H1 (cell line): ENCODE data around the gene STX7. TPM values are rescaled to one million over a fixed set of nuclear protein-coding genes. Genes with fewer than 3 reads are reported as not detected.
"Not testable (repeated sequence)": the region's sequence is repeated elsewhere in the genome, so short reads cannot be mapped to it uniquely, and the experiment has no call there.

Experiments used
- CTCF ChIA-PET: fragments of 300-600 bp; sonication (Branson Sonifier 250); formaldehyde crosslinking; loops from one replicate; lab custom pipeline; 2021; ENCODE audit not compliant: partially characterized antibody; lab: Charles Lee
- POLR2A ChIA-PET: fragments of 300-600 bp; sonication (Branson Sonifier 250); formaldehyde crosslinking; loops from one replicate; lab custom pipeline; 2021; ENCODE audit warnings: inconsistent platforms; ENCODE audit not compliant: partially characterized antibody; lab: Charles Lee
- DNase-seq, 2 experiments: peaks; one replicate each; pipeline versions ENCODE4 v3.0.0 to v3.0.0-alpha.2; 2010 to 2022; ENCODE audit warnings: low spot score in 2 of 2, low read depth in 1 of 2, mixed read lengths in 1 of 2
- FAIRE-seq: peaks from 2 replicates; lab custom pipeline; 2011; peaks lifted over from hg19 to GRCh38; lab: Jason Lieb, UNC
- H2AFZ ChIP-seq: 2 replicates; pipeline ENCODE4 v1.8.1; 2012; ENCODE audit warnings: low read length, inconsistent platforms
- H2AK5ac ChIP-seq: 2 replicates; pipeline ENCODE4 v1.6.1; 2013; ENCODE audit warnings: low read depth, low read length
- H2BK120ac ChIP-seq: replicated peaks from 2 replicates; pipeline ENCODE3; 2013; ENCODE audit warnings: low read depth, low read length, inconsistent platforms
- H2BK12ac ChIP-seq: 2 replicates; pipeline ENCODE4 v1.6.1; 2013; ENCODE audit warnings: low read depth, low read length
- H2BK15ac ChIP-seq: 2 replicates; pipeline ENCODE4 v1.6.1; 2013; ENCODE audit warnings: low read length
- H2BK20ac ChIP-seq: 2 replicates; pipeline ENCODE4 v1.6.1; 2013; ENCODE audit warnings: low read length
- H2BK5ac ChIP-seq: 2 replicates; pipeline ENCODE4 v1.6.1; 2013; ENCODE audit warnings: low read depth, low read length
- H3K14ac ChIP-seq: 2 replicates; pipeline ENCODE4 v1.6.1; 2013; ENCODE audit warnings: inconsistent platforms; ENCODE audit not compliant: insufficient read length
- H3K18ac ChIP-seq: 2 replicates; pipeline ENCODE4 v1.6.1; 2013; ENCODE audit warnings: low read length; ENCODE audit errors: extremely low read depth
- H3K23ac ChIP-seq: 2 replicates; pipeline ENCODE4 v1.6.1; 2013; ENCODE audit warnings: inconsistent platforms; ENCODE audit not compliant: insufficient read length
- H3K23me2 ChIP-seq: 2 replicates; pipeline ENCODE4 v1.6.1; 2013; ENCODE audit warnings: low read depth, low read length
- H3K27ac ChIP-seq: 2 replicates; pipeline ENCODE4 v1.6.1; 2011; ENCODE audit warnings: low read depth, low read length, inconsistent platforms
- H3K27me3 ChIP-seq, 4 experiments: replicated peaks in 1 of 4; 1 replicate in 1 of 4; 2 replicates in 3 of 4; pipeline versions ENCODE4 v1.6.1 to v1.8.1; 2011 to 2013; ENCODE audit warnings: low read length in 3 of 4, mild to moderate bottlenecking in 3 of 4, inconsistent platforms in 2 of 4, mixed read lengths in 2 of 4, moderate library complexity in 1 of 4; ENCODE audit not compliant: control insufficient read depth in 3 of 4, insufficient read depth in 3 of 4; ENCODE audit errors: extremely low read depth in 1 of 4
- H3K36me3 ChIP-seq, 4 experiments: 2 replicates each; pipeline versions ENCODE4 v1.6.1 to v1.8.1; 2011 to 2013; ENCODE audit warnings: mild to moderate bottlenecking in 4 of 4, low read length in 3 of 4, moderate library complexity in 2 of 4, control low read depth in 1 of 4, inconsistent platforms in 1 of 4; ENCODE audit not compliant: insufficient read depth in 4 of 4, control insufficient read depth in 2 of 4
- H3K4ac ChIP-seq: replicated peaks from 2 replicates; pipeline ENCODE3; 2013; ENCODE audit warnings: low read length, low read depth, mixed read lengths, inconsistent platforms; ENCODE audit not compliant: insufficient read length
- H3K4me1 ChIP-seq, 4 experiments: replicated peaks in 1 of 4; 1 replicate in 1 of 4; 2 replicates in 3 of 4; pipeline versions ENCODE4 v1.6.1 to v1.8.1; 2011 to 2013; ENCODE audit warnings: low read length in 3 of 4, inconsistent platforms in 2 of 4, mixed read lengths in 1 of 4; ENCODE audit not compliant: insufficient read depth in 4 of 4, control insufficient read depth in 3 of 4
- H3K4me2 ChIP-seq, 2 experiments: 2 replicates each; pipeline versions ENCODE4 v1.6.1 to v1.8.1; 2011 to 2013; ENCODE audit warnings: low read depth in 2 of 2, low read length in 2 of 2, control low read depth in 1 of 2, inconsistent platforms in 1 of 2, mild to moderate bottlenecking in 1 of 2; ENCODE audit not compliant: insufficient read depth in 1 of 2
- H3K4me3 ChIP-seq, 4 experiments: fragments of 200-600, 300-600 bp in 1 of 4; sonication (generic), shearing (Covaris generic), sonication (Bioruptor Twin) in 1 of 4; 2 replicates each; pipeline versions ENCODE4 v1.5.1 to v1.8.1; 2011 to 2016; ENCODE audit warnings: low read length in 4 of 4, low read depth in 3 of 4, control low read depth in 2 of 4, inconsistent platforms in 2 of 4, mild to moderate bottlenecking in 2 of 4, mixed read lengths in 1 of 4, moderate library complexity in 1 of 4; ENCODE audit not compliant: insufficient read depth in 2 of 4; ENCODE audit errors: extremely low read depth in 1 of 4
- H3K56ac ChIP-seq: replicated peaks from 2 replicates; pipeline ENCODE3; 2013; ENCODE audit warnings: low read depth, mild to moderate bottlenecking, mixed read lengths, low read length, inconsistent platforms; ENCODE audit not compliant: insufficient read length
- H3K79me1 ChIP-seq: 2 replicates; pipeline ENCODE4 v1.6.1; 2013; ENCODE audit warnings: low read depth, low read length, control low read depth
- H3K79me2 ChIP-seq, 2 experiments: 2 replicates each; pipeline versions ENCODE4 v1.6.1 to v1.8.1; 2012 to 2013; ENCODE audit warnings: low read length in 2 of 2, mild to moderate bottlenecking in 2 of 2, inconsistent platforms in 1 of 2; ENCODE audit not compliant: insufficient read depth in 2 of 2, control insufficient read depth in 1 of 2
- H3K9ac ChIP-seq, 4 experiments: replicated peaks in 1 of 4; 1 replicate in 1 of 4; 2 replicates in 3 of 4; pipeline versions ENCODE4 v1.6.1 to v1.8.1; 2011 to 2013; ENCODE audit warnings: low read depth in 3 of 4, low read length in 3 of 4, control low read depth in 2 of 4, mild to moderate bottlenecking in 2 of 4, moderate library complexity in 2 of 4, inconsistent platforms in 1 of 4; ENCODE audit errors: extremely low read depth in 1 of 4
- H3K9me3 ChIP-seq, 2 experiments: 2 replicates each; pipeline versions ENCODE4 v1.6.1 to v1.8.1; 2012 to 2013; ENCODE audit warnings: mild to moderate bottlenecking in 2 of 2, moderate library complexity in 2 of 2, control low read depth in 1 of 2, inconsistent platforms in 1 of 2, low read depth in 1 of 2, low read length in 1 of 2, mixed read lengths in 1 of 2; ENCODE audit not compliant: insufficient read depth in 2 of 2
- H4K20me1 ChIP-seq, 2 experiments: replicated peaks in 1 of 2; 2 replicates each; pipeline versions ENCODE3 to v1.8.1; 2011 to 2013; ENCODE audit warnings: inconsistent platforms in 2 of 2, low read length in 2 of 2, mild to moderate bottlenecking in 1 of 2; ENCODE audit not compliant: insufficient read depth in 2 of 2, control insufficient read depth in 1 of 2
- H4K5ac ChIP-seq: 2 replicates; pipeline ENCODE4 v1.6.1; 2013; ENCODE audit warnings: low read length, low read depth, mixed read lengths, inconsistent platforms; ENCODE audit not compliant: insufficient read length
- H4K8ac ChIP-seq: 2 replicates; pipeline ENCODE4 v1.8.0; 2013; ENCODE audit warnings: mild to moderate bottlenecking, moderate library complexity, low read length, inconsistent platforms; ENCODE audit not compliant: insufficient read depth; ENCODE audit errors: extremely low read depth
- H4K91ac ChIP-seq: replicated peaks from 2 replicates; pipeline ENCODE3; 2013; ENCODE audit warnings: low read length, mixed read lengths, inconsistent platforms; ENCODE audit not compliant: insufficient read length
- CREB1 ChIP-seq: IDR thresholded peaks from 2 replicates; pipeline ENCODE4 v1.6.1; 2012; ENCODE audit warnings: inconsistent platforms
- MAFK ChIP-seq: IDR thresholded peaks from 2 replicates; pipeline ENCODE4 v1.6.1; 2012; ENCODE audit warnings: low read depth, mild to moderate bottlenecking, improper control_type of control experiment, low read length
- NRF1 ChIP-seq: IDR thresholded peaks from 2 replicates; pipeline ENCODE4 v1.6.1; 2011; ENCODE audit warnings: mild to moderate bottlenecking, low read depth, low read length, improper control_type of control experiment
- PHF8 ChIP-seq: fragments of 200-600 bp; sonication (generic); conservative IDR thresholded peaks from 2 replicates; pipeline ENCODE4 v1.7.1; 2012; ENCODE audit warnings: low read depth, mild to moderate bottlenecking, inconsistent platforms, low read length, moderate library complexity
- RBBP5 ChIP-seq: IDR thresholded peaks from 2 replicates; pipeline ENCODE4 v1.7.1; 2012; ENCODE audit warnings: low read depth, mild to moderate bottlenecking, inconsistent platforms, low read length, moderate library complexity, borderline replicate concordance
- RFX5 ChIP-seq: IDR thresholded peaks from 2 replicates; pipeline ENCODE4 v1.6.1; 2011; ENCODE audit warnings: low read depth, low read length, improper control_type of control experiment, borderline replicate concordance
- SAP30 ChIP-seq: fragments of 300-600 bp; sonication (generic); IDR thresholded peaks from 2 replicates; pipeline ENCODE4 v1.7.1; 2012; ENCODE audit warnings: low read length, moderate library complexity, mild to moderate bottlenecking, inconsistent platforms; ENCODE audit not compliant: insufficient read depth, insufficient replicate concordance
- WGBS, 2 experiments: shearing (Covaris generic) in 1 of 2; methylation state at CpG; one replicate each; pipeline versions ENCODE4 v1.1.6 to v1.1.7; 2013 to 2015; ENCODE audit warnings: low lambda C conversion rate in 2 of 2, mixed read lengths in 2 of 2, inconsistent platforms in 1 of 2, low coverage in 1 of 2, missing lambda C conversion rate in 1 of 2; ENCODE audit not compliant: insufficient replicate concordance in 2 of 2, insufficient coverage in 1 of 2, insufficient read length in 1 of 2; ENCODE audit errors: extremely low coverage in 1 of 2, missing lambda C conversion rate in 1 of 2; 5-methylcytosine and 5-hydroxymethylcytosine counted together
- polyA plus RNA-seq, 7 experiments: library from polyadenylated mRNA; depleted of rRNA in 3 of 7; stranded (reverse) in 5 of 7; unstranded in 2 of 7; fragments of >200 nt in 5 of 7; fragments of 200-250 nt in 2 of 7; gene quantifications; 1 replicate in 5 of 7; 2 replicates in 1 of 7; 4 replicates in 1 of 7; pipeline versions ENCODE4 v1.2.1 to v1.2.3, GENCODE V29; 2011 to 2013; ENCODE audit warnings: missing spikeins in 2 of 7, mixed read lengths in 2 of 7
- total RNA-seq: library from RNA; stranded (reverse); fragmentation: NEBNext Ultra II Directional; extraction: Animal tissue kit (Norgen Biotek cat#: 25700); gene quantifications from 2 replicates; pipeline ENCODE4 v1.2.1, GENCODE V29; 2021

Gene STX7
- total and polyA plus RNA-seq, 2 of the 8 experiments (the other 6 are each of a cell fraction or from before 2014, with no cell fraction given), result 5.7 to 27.9 TPM

DNA sequence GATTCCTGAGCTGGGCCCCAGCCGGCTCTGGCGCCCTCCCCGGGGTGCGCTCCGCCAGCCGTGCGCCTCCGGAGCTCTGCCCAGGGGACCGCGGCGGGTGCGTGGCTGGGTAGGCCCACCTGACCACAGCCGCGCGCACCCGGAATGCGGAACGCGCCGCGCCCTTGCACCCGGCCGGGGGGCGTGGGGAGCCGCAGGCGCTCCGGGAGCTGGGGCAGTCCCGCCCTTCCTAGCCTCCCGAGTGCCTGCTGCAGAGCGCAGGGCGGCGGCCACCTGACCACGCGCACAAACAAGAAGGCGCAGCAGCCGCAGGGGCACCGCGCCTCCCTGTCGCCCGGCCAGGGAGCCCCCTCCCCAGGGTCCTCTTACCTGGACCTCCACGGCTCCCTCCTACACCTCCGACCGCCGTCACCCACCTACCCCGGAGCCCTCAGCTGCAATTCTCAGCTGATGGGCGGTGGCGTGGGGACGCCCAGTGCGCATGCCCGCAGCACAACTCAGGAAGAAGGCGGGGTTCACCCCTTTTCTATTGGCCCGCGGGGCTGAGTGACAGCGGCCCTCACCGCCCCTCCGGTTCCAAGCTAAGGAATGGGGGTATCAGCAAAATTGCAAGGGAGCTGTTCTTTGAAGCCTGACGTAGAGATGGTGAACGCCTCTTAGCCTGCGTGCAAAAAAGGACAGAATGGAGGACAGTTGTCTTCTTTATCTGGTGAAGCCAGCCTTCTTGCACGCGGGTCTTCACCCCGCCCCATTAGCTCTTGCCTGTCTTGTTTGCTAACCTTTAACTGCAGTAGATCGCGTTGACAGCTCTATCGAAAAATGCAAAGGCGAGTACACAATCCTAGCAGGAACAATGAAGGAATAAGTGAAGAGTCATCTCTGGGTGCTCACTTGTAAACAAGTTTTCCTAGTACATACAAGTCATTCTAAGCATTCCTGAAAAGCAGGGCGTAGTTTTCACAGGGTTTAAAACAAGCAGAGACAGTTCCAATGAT, at the start of gene STX7 (continued):
- peak; percentile 66 for TF ChIP-seq SAP30
- peak; percentile 14; the same call in 1 of the 2 replicates for TF ChIP-seq CREB1
- TF ChIP-seq MAFK, result no peak
- peak; percentile 71; the same call in 1 of the 2 replicates for TF ChIP-seq RBBP5
- TF ChIP-seq PHF8, result peak; percentile 78
- no peak for TF ChIP-seq RFX5
- TF ChIP-seq NRF1, result peak; percentile 76

DNA sequence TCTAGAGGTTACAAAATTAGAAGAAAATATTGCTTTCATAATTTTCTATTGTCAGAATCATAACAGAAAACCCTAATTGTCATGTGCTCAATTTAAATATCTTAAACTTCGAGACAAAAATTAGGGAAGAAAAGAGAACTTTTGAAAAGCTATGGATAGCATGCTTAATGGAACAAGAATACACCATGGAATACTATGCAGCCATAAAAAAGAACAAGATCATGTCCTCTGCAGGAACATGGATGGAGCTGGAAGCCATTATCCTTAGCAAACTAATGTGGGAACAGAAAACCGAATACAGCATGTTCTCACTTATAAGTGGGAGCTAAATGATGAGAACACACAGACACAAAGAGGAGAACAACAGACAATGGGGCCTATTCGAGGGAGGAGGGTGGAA, 47.2 kb upstream of the STX7 start:
- H3K23me2 ChIP-seq, H2BK20ac ChIP-seq, H4K20me1 ChIP-seq, H3K4me3 ChIP-seq, H3K79me2 ChIP-seq, H3K14ac ChIP-seq, H3K9ac ChIP-seq, H3K27ac ChIP-seq, H3K36me3 ChIP-seq, H2BK12ac ChIP-seq, H4K5ac ChIP-seq, FAIRE-seq, H3K27me3 ChIP-seq, H3K18ac ChIP-seq, DNase-seq, H2BK15ac ChIP-seq, H2AFZ ChIP-seq, H2BK5ac ChIP-seq, H3K4ac ChIP-seq, H3K4me1 ChIP-seq, H2BK120ac ChIP-seq, H3K4me2 ChIP-seq, H4K8ac ChIP-seq, H3K9me3 ChIP-seq, H2AK5ac ChIP-seq, H3K79me1 ChIP-seq, POLR2A ChIA-PET, H4K91ac ChIP-seq, H3K23ac ChIP-seq, H3K56ac ChIP-seq: not testable (repeated sequence)
- WGBS, 2 experiments, result 83% methylated on average over 3 of the region's 3 CpGs; no CpG with 5 or more reads in 1 of the 2 experiments
- CTCF ChIA-PET, result interaction anchor here (0.7 kb wide), 1 partner anchor 713 kb away, joined by 4 read pairs; no protein-coding TSS in a partner anchor
